COR-L47 (cell line): Measurements from ENCODE around the gene PLEKHS1.

Source experiments
- DNase-seq: peaks from one replicate; lab custom pipeline; 2025; lab: John Stamatoyannopoulos, UW

The PLEKHS1 gene

DNA sequence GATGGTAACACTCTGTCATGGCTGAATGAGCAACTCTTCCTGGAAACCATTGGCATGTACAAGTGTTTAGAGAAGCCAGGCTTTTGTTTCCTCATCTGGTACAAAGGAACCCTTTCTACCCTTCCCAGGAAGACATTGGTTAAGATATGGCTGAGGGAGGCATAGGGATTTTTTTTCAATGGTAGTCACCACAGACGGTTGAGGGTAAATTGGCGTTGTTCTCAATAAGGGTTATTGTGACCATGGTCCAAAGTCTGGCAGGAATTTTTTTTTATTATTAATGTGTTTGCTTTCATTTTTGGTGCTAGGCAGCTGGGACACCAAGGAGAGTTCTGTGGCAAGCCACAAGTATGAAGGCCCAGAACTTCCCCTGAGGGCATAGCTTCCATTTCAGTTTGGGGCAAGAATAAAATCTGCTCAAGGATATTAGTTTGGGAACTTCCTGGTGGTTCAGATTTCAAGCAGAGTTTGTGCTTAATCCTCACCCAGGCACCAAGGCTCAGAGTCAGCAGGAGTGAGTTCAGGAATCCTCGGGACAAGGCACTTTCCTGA, at the start of gene PLEKHS1:
Gene PLEKHS1 (plus strand): TSS at position 502 of the 552 bp plus-strand sequence. CDS start 3,596 bp downstream, outside the sequence.
- no peak for DNase-seq

- no peak for DNase-seq
Observed at GRCh38 chr10:113704637-113705343, 46.7 kb upstream of the PLEKHS1 start.

DNA sequence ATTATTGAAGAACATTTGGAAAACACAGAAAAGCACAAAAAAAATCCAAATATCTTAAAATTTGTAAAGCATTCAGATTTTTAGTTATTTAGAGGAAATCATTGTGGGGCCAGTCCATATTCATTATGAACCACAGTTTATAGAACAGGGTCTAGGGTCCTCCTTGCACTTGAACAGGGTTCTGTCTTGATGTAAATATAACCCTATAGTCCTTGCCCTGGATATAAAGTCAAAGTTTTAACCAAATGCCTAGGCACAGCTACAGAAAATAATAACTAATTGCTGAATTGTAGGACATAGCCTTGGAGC, 46.2 kb upstream of the PLEKHS1 start:
- DNase-seq: no peak

DNA sequence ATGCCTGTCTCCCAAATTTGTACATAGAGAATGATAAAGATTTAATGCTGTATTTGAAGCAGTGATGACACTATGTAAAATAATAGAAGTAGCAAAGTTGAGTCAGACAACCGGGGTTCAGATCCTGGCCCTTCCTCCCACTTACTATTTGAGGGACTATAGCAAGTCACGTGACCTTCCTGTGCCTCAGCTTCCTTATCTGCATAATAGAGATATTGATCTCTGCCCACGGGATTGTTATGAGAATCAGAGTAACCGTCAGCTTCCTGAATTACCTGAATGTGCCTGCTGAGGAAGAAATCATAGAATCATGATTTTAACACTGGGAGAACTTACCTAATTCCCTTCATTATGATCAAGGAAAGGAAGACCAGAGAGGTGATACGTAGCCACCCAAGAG, 44.9 kb upstream of the PLEKHS1 start:
- DNase-seq: no peak

GRCh38 chr10:113708640-113709039, 42.8 kb upstream of the PLEKHS1 start:
- no peak for DNase-seq

GRCh38 chr10:113709221-113709838, 42.2 kb upstream of the PLEKHS1 start:
- DNase-seq: peak; percentile 41

GRCh38 chr10:113711142-113711541, 40.3 kb upstream of the PLEKHS1 start:
- DNase-seq: no peak

DNA sequence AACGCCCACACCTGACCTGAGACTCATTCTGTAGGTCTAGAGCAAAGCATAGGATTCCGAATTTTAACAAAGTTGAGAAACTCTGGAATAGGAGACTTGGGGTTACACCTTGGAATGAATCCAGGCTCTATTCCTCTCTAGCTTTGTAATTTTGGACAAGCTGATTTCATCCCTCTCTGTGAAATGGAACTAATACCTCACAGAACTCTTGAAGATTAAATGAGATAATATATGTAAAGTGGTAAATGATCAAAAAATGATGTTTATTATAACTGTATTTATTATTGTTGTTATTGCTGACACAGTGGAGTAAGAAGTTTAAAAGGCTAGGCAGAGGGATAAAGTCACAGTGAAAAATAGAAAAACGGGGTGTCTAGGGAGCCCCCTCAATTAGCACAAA, 39.5 kb upstream of the PLEKHS1 start:
- DNase-seq: no peak

- no peak for DNase-seq
Observed at GRCh38 chr10:113712755-113713639, 38.5 kb upstream of the PLEKHS1 start.

GRCh38 chr10:113713640-113713982, 37.9 kb upstream of the PLEKHS1 start:
- DNase-seq: no peak

DNA sequence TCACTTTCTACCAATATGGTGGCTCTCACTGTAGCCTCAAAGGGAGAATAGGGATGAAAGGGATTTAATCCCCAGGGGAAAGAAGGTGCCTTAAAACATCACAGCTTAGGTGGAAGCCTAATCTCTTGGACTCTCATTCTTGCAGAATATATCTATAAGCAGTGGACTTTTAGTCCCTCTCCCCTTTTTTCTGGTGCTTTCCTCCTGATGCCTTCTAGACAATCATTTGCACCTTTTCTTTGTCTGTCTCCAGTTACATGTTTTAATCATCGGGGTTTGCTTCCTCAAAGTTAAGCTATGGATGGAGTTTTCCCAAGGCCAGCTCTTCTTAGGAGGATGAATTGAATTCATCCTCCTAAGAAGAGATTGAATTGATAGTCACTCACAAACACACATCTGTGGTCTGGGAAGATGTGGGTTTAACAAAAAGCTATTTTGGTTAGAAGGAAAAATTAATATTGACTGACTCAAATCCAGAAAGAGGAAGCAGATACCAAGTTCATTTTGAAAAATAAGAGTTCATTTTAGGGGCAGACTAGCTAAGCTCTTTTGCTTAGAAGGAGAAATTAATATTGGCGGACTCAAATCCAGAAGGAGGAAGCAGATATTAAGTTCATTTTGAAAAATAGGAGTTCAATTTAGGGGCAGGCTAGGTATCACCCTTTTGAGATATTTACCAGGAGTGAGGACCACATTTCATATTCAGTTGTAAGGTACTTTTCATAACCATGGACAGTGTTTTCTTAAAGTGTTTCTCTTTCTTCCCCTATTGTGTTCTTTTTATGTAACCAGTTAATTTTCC, 35.2 kb upstream of the PLEKHS1 start:
- no peak for DNase-seq

DNA sequence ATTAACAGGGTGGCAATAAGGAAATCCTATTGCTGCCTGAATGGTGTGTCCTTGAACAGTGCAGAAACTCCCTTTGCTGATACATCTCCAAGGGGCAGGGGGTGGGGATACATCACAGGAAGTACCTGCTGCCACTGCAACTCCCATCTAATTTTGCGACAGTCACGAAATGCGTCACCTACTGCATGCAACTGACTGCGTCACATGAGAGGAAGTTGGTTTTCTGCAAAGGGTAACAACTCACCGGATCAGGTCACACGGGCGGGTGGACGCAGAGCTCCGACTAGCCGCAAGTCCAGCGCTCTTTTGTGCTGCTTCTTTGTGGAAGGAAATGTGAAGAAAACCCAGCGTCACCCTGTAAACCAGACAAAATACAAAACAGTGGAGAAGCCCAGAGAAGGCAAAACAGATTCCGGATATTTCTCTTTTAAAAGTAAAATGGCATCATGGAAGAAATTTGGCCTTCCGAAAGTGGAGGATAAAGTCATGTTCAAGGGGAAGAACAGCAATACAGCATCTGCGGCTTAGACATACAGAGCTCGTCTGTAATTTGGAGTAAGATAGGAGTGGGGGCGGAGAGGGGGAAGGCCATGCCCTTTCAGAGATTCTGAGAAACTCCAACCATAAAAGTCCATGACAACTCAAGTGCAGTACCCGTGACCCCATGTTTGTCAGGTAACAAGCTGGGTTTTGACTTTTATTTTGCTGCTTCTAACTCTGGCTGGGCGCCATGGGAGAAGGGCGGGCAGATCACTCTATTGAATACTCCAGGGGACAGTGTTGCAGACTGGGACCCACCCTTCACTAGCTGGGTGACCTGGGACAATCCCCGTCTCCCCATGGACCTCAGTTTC, 32.3 kb upstream of the PLEKHS1 start:
- DNase-seq: no peak

DNA sequence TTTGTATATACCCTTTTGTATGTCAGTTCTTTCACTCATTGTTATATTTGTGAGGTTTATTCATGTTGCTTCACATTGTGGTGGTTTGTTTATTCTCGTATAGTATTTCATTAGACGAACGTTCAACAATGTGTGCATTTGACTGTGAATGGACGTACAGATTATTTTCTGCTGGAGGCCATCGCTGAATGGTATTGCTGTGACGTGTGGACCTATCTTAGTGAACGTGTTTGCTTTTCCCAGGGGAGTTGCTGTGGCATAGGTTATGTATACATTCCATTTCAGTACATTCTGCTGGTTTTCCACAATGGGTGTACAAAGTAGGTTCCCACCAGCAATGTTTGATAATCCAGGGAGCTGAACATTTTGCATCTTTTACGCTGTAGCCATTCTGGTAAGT, 31.1 kb upstream of the PLEKHS1 start:
- DNase-seq: no peak

- DNase-seq: no peak
Observed at GRCh38 chr10:113732160-113732881, 19.2 kb upstream of the PLEKHS1 start.

DNA sequence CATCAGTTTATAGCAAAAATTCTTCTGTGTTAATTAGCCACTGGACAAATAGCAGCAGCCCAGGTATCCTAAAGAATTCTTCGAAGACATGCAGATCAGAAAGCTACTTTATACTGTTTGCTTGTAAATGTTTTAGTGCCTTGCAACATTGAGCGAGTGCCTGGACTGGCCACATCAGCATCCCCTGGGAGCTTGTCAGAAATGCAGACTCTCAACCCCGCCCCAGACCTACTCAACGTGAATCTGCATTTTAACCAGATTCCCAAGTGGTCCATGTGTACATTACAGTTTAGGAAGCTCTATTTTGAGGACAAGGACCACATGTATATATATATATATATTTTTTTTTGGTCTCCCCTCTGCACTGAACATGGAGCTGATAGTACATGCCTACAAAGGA, 18.5 kb upstream of the PLEKHS1 start:
- no peak for DNase-seq

GRCh38 chr10:113733635-113734034, 17.8 kb upstream of the PLEKHS1 start:
- no peak for DNase-seq

DNA sequence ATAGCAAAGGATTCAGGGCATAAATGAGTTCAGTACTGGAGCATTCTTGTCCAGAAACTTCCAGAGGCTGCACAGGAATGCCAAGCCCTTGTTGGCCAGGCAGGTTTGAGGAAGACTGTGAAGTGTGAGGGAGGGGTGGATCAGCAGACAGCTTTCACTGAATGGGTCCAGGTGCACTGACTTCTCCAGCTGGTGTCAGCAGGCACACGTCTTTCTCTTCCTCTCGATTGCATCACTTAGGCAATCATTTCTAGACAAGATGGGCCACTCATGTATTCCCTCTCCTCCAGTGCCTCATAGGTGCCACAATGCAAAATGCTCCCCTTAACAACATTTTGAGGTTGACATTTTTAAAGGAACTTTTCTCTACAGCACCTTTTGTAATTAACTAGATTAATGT, 15.6 kb upstream of the PLEKHS1 start:
- peak; percentile 5 for DNase-seq

- DNase-seq: no peak
Observed at GRCh38 chr10:113736576-113736975, 14.9 kb upstream of the PLEKHS1 start.

DNA sequence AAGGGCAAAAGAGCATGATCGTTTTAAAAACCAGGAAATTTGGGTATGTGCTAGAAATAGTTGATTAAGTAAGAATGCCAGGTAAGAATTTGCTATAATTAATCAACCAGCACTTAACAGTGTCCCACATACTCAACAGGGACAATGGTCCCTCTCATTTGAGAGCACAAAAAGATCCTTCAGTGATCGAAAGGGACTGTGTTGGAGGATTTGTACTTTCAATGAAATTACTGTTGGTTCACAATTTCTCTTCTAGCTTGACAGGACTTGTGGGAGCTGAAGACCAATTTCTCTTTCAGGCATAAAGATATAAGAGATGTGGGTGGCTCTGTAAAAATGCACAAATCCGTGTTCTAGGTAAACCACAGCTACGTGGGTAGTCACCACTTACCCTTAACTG, 12.5 kb upstream of the PLEKHS1 start:
- no peak for DNase-seq

GRCh38 chr10:113739577-113739976, 11.9 kb upstream of the PLEKHS1 start:
- no peak for DNase-seq
